Measurements from ENCODE around the gene VPS16.
"Not testable (repeated sequence)": the region's sequence is repeated elsewhere in the genome, so short reads cannot be mapped to it uniquely, and the experiment has no call there.

The VPS16 gene

DNA sequence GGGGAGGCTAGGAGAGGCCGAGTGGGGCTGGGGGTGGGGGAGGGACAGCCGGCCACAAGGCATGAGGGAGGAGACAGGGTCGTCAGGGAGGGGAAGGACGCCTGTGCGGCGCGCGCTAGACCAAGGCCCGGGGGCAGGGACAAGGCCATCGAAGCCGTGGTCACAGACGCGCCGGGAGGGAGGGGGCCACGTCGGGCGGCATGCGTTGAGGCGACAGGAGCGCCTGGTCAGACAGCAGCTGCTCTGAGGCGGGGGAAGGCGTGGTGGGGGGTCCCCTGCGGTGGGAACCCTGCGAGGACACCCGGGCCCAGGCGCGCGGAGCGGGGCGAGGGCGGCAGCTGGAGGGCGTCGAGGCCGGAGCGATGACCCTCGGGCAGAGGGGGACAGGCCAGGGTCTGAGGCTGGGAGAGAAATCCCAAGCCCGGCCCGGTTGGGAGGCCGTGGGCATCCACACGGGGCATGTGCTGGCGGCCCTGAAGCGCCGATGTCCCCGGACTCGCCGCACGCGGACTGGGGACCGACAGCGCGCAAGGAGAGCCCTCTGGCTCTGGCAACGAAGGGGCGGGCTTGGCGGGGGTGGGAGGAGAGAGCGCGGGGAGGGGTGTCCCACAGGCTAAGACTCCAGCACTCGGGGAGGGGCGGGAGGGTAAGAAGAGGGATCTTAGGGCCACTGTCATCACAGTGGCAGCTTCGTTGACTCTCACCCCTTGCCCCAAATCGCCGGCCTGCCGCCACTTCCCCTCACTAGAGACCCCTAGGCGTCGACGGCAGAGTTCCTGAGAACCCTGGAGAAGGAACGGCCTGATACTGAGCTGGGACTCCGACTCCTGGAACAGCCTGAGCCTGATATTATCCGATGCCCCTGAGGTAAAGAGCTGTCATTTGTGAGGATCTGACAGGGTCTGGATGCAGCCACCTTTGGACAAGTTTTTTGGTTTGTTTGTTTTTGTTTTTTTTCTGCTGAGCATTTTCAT, 19.4 kb upstream of the VPS16 start:
- DNase-seq (ENCODE audit: low read depth, low spot score): no peak
- H3K36me3 ChIP-seq (ENCODE audit: insufficient read depth, low read length): no peaks in the 10 kb centered on the region
- H3K4me3 ChIP-seq: no peak overlapping the region
- H3K9ac ChIP-seq (ENCODE audit: insufficient read length): no peak overlapping the region
- H3K9me3 ChIP-seq (ENCODE audit: low read depth, low read length): no peaks in the 10 kb centered on the region
- no peak overlapping the region for H3K27ac ChIP-seq
- TF ChIP-seq EZH2 (IDR thresholded peaks at IDR 0.05) (no peak), POLR2AphosphoS5 (IDR thresholded peaks at IDR 0.05; ENCODE audit: borderline replicate concordance, low read depth, low read length) (no peak), FOXP2 (optimal IDR thresholded peaks at IDR 0.05; ENCODE audit: control extremely low read depth, extremely low read length, insufficient read depth) (no peak)

DNA sequence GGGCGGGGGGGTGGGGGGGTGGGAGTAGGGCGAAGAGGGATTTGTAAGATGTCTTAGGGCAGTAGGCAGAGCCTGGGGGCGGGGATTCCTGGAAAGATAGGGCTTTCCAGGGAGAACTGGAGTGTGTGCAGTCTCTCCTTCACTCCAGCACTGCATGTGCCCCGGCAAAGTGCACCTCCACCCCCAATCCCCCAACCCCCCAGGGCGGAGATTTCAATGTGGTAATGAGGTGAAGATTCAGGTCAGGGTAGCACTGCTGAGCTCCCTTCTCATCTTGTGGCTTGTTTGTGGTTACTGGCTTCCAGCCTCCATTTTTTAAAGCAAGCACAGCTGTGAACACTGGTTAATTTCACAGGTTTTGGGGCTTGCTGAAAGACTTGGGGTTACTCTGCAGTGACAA, 18.5 kb upstream of the VPS16 start:
- Histone ChIP-seq H3K36me3 (ENCODE audit: insufficient read depth, low read length) (no peaks in the 10 kb centered on the region), H3K27ac (no peak overlapping the region), H3K9ac (ENCODE audit: insufficient read length) (no peak overlapping the region), H3K4me3 (no peak overlapping the region), H3K9me3 (ENCODE audit: low read depth, low read length) (no peaks in the 10 kb centered on the region)
- DNase-seq (ENCODE audit: low read depth, low spot score): no peak
- TF ChIP-seq POLR2AphosphoS5 (IDR thresholded peaks at IDR 0.05; ENCODE audit: borderline replicate concordance, low read depth, low read length) (no peak), FOXP2 (optimal IDR thresholded peaks at IDR 0.05; ENCODE audit: control extremely low read depth, extremely low read length, insufficient read depth) (no peak), EZH2 (IDR thresholded peaks at IDR 0.05) (no peak)

DNA sequence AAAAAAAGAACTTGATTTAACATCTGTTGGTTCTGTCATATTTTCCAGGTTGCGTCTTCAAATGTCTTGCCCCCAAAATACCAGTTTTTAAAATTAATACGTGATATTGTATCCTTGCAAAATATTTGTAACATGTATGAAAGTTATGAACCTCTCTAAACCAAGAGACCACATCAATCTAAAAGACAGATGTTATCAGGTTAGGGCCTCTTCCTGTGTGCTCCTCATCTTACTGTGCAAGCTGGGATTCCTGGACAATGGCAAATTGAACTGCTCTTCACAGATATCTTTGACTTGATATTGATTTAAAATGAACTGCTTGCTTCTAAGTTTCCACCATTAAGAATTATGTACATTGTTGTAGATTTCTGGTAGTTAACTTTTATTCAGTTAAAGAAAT, 14.8 kb upstream of the VPS16 start:
- H3K9me3 ChIP-seq (ENCODE audit: low read depth, low read length): no peaks in the 10 kb centered on the region
- no peak for TF ChIP-seq EZH2 (IDR thresholded peaks at IDR 0.05)
- no peak for TF ChIP-seq POLR2AphosphoS5 (IDR thresholded peaks at IDR 0.05; ENCODE audit: borderline replicate concordance, low read depth, low read length)
- TF ChIP-seq FOXP2 (optimal IDR thresholded peaks at IDR 0.05; ENCODE audit: control extremely low read depth, extremely low read length, insufficient read depth): no peak
- DNase-seq (ENCODE audit: low read depth, low spot score): no peak

DNA sequence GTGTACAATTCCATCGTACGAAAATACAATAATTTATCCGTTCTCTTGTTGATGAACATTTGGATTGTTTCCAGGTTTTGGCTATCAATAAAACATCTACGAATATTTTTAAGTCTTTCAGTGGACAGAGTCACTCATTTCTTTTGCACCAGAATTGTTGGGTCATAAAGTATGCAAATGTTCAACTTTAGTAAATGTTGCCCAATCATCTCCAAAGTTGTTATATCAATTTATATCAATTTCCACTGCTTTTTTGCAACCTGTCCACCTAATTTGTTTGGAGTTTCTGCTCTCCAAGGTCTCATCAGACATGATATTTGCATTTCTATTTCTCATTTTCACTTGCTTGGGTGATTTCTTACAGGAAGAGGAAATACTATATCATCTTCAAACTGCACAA, 13.9 kb upstream of the VPS16 start:
- Histone ChIP-seq H3K4me3 (no peak overlapping the region), H3K9me3 (ENCODE audit: low read depth, low read length) (no peaks in the 10 kb centered on the region), H3K27ac (no peak overlapping the region), H3K9ac (ENCODE audit: insufficient read length) (no peak overlapping the region), H3K36me3 (ENCODE audit: insufficient read depth, low read length) (no peaks in the 10 kb centered on the region)
- no peak for TF ChIP-seq POLR2AphosphoS5 (IDR thresholded peaks at IDR 0.05; ENCODE audit: borderline replicate concordance, low read depth, low read length)
- TF ChIP-seq EZH2 (IDR thresholded peaks at IDR 0.05): no peak
- no peak for TF ChIP-seq FOXP2 (optimal IDR thresholded peaks at IDR 0.05; ENCODE audit: control extremely low read depth, extremely low read length, insufficient read depth)
- DNase-seq (ENCODE audit: low read depth, low spot score): no peak

More for the DNA sequence above, 14.8 kb upstream of the VPS16 start:
- H3K4me3 ChIP-seq: no peak overlapping the region
- no peaks in the 10 kb centered on the region for H3K36me3 ChIP-seq (ENCODE audit: insufficient read depth, low read length)
- no peak overlapping the region for H3K9ac ChIP-seq (ENCODE audit: insufficient read length)
- H3K27ac ChIP-seq: no peak overlapping the region

DNA sequence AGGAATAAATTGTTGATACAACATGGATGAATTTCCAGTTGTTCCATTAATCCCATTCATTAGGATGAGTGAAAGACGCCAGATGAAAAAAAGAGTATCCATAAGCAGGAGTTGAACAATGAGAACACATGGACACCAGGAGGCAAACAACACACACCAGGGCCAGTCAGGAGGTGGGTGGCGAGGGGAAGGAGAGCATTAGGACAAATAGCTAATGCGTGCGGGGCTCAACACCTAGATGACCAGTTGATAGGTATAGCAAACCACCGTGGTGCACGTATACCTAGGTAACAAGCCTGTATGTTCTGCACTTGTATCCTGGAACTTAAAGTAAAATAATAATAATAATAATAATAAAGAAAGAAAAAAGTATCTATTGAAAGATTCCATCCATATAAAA, 11.2 kb upstream of the VPS16 start:
- Histone ChIP-seq H3K27ac (no peak overlapping the region), H3K4me3 (no peak overlapping the region), H3K9ac (ENCODE audit: insufficient read length) (no peak overlapping the region), H3K9me3 (ENCODE audit: low read depth, low read length) (no peaks in the 10 kb centered on the region), H3K36me3 (ENCODE audit: insufficient read depth, low read length) (no peaks in the 10 kb centered on the region)
- TF ChIP-seq FOXP2 (optimal IDR thresholded peaks at IDR 0.05; ENCODE audit: control extremely low read depth, extremely low read length, insufficient read depth) (no peak), EZH2 (IDR thresholded peaks at IDR 0.05) (no peak), POLR2AphosphoS5 (IDR thresholded peaks at IDR 0.05; ENCODE audit: borderline replicate concordance, low read depth, low read length) (no peak)
- no peak for DNase-seq (ENCODE audit: low read depth, low spot score)

DNA sequence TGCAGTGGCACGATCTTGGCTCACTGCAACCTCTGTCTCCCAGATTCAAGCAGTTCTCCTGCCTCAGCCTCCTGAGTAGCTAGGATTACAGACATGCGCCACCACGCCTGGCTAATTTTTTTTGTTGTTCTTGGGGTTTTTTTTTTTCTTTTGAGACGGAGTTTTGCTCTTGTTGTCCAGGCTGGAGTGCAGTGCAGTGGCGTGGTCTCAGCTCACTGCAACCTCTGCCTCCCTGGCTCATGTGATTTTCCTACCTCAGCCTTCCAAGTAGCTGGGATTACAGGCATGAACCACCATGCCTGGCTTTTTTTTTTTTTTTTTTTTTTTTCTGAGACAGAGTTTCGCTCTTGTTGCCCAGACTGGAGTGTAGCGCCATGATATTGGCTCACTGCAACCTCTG, 9.3 kb upstream of the VPS16 start:
- not testable (repeated sequence) for H3K36me3 ChIP-seq (ENCODE audit: insufficient read depth, low read length); H3K27ac ChIP-seq; H3K4me3 ChIP-seq; H3K9ac ChIP-seq (ENCODE audit: insufficient read length); DNase-seq (ENCODE audit: low read depth, low spot score); H3K9me3 ChIP-seq (ENCODE audit: low read depth, low read length)

DNA sequence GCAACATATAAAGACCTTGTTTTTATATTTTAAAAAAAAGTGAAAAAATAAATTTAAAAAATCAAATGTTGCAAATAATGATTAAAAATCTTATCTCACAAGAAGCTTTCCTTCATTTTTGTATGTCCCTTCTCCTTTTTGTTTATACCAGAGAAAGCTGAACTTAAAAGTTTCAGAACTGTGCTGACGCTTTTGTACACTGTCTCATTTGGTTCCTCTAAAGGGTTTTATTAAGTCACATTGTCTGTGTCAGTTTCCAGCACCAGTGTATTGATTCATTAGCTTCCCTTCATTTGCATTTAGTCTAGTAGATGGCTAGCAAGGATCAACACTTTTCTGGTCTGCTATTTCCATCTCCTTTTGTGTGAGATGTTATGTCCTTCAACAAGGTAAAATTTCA, 6.8 kb upstream of the VPS16 start:
- Histone ChIP-seq H3K36me3 (ENCODE audit: insufficient read depth, low read length) (peaks cover 7% of the 10 kb centered on the region; the same call in 1 of the 2 replicates), H3K4me3 (no peak overlapping the region), H3K9me3 (ENCODE audit: low read depth, low read length) (no peaks in the 10 kb centered on the region), H3K27ac (no peak overlapping the region), H3K9ac (ENCODE audit: insufficient read length) (no peak overlapping the region)
- no peak for DNase-seq (ENCODE audit: low read depth, low spot score)
- TF ChIP-seq EZH2 (IDR thresholded peaks at IDR 0.05) (no peak), FOXP2 (optimal IDR thresholded peaks at IDR 0.05; ENCODE audit: control extremely low read depth, extremely low read length, insufficient read depth) (no peak), POLR2AphosphoS5 (IDR thresholded peaks at IDR 0.05; ENCODE audit: borderline replicate concordance, low read depth, low read length) (no peak)

DNA sequence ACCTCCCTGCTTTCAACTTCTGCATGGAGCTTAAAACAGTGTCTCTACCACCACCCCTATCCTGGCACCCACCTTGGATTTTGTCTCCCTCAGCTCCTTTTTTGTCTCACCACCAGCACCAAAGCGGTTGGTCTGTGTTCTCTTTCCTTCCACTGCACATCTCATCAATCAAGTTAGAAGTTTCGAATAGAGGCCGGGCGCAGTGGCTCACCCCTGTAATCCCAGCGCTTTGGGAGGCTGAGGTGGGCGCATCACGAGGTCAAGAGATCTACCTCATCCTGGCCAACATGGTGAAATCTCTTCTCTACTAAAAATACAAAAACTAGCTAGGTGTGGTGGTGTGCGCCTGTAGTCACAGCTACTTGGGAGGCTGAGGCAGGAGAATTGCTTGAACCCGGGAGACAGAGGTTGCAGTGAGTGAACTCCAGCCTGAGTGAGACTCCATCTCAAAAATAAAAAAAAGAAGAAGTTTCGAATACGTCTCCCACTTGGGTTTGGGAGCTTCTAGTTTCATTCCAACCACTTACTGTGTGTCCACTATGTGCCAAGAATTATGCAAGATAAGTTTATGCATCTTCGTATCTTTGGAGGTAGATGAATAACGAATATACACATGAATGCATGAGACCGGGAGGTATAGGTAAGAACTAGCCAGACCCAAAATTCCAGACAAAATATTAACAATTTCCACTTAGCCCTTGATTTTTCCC, 6.0 kb upstream of the VPS16 start:
- Histone ChIP-seq H3K9me3 (ENCODE audit: low read depth, low read length) (no peaks in the 10 kb centered on the region), H3K36me3 (ENCODE audit: insufficient read depth, low read length) (peaks cover 7% of the 10 kb centered on the region; the same call in 1 of the 2 replicates), H3K4me3 (no peak overlapping the region), H3K27ac (no peak overlapping the region), H3K9ac (ENCODE audit: insufficient read length) (no peak overlapping the region)
- no peak for DNase-seq (ENCODE audit: low read depth, low spot score)
- TF ChIP-seq POLR2AphosphoS5 (IDR thresholded peaks at IDR 0.05; ENCODE audit: borderline replicate concordance, low read depth, low read length): no peak
- TF ChIP-seq FOXP2 (optimal IDR thresholded peaks at IDR 0.05; ENCODE audit: control extremely low read depth, extremely low read length, insufficient read depth): no peak
- no peak for TF ChIP-seq EZH2 (IDR thresholded peaks at IDR 0.05)
